Cerebellar nuclear complex (tissue), 1 donor: ENCODE data around the gene TSHZ1.
"Not testable (repeated sequence)": the region's sequence is repeated elsewhere in the genome, so short reads cannot be mapped to it uniquely, and the experiment has no call there.

ENCODE experiments used
- DNase-seq, 2 experiments: peaks; one replicate each; lab custom pipeline; 2025; lab: John Stamatoyannopoulos, UW

Gene TSHZ1

GRCh38 chr18:75179819-75180600 is 30.6 kb upstream of the TSHZ1 start:
- no peak for DNase-seq

GRCh38 chr18:75183524-75183923 is 27.1 kb upstream of the TSHZ1 start:
- DNase-seq = no peak

- DNase-seq = no peak
Observed at GRCh38 chr18:75183973-75184493, 26.6 kb upstream of the TSHZ1 start.

- no peak for DNase-seq
Observed at GRCh38 chr18:75185460-75185859, 25.1 kb upstream of the TSHZ1 start.

- not testable (repeated sequence) for DNase-seq
Observed at GRCh38 chr18:75187702-75188101, 22.9 kb upstream of the TSHZ1 start.

- DNase-seq = no peak
Observed at GRCh38 chr18:75189696-75190095, 20.9 kb upstream of the TSHZ1 start.

- DNase-seq = no peak
Observed at GRCh38 chr18:75192899-75193298, 17.7 kb upstream of the TSHZ1 start.

- no peak for DNase-seq
Observed at GRCh38 chr18:75198036-75198435, 12.6 kb upstream of the TSHZ1 start.

- no peak for DNase-seq
Observed at GRCh38 chr18:75199327-75199726, 11.3 kb upstream of the TSHZ1 start.

GRCh38 chr18:75200071-75200470 is 10.5 kb upstream of the TSHZ1 start:
- no peak for DNase-seq

- DNase-seq = no peak
Observed at GRCh38 chr18:75200605-75201280, 9.9 kb upstream of the TSHZ1 start.

- DNase-seq = no peak
Observed at GRCh38 chr18:75201282-75202270, 9.0 kb upstream of the TSHZ1 start.

- no peak for DNase-seq
Observed at GRCh38 chr18:75202696-75203365, 7.8 kb upstream of the TSHZ1 start.

GRCh38 chr18:75203416-75204268 is 7.0 kb upstream of the TSHZ1 start:
- no peak for DNase-seq

- DNase-seq = no peak
Observed at GRCh38 chr18:75204269-75204731, 6.3 kb upstream of the TSHZ1 start.

GRCh38 chr18:75204732-75205513 is 5.7 kb upstream of the TSHZ1 start:
- DNase-seq = no peak

GRCh38 chr18:75205514-75206132 is 5.0 kb upstream of the TSHZ1 start:
- DNase-seq = no peak

- no peak for DNase-seq
Observed at GRCh38 chr18:75206452-75207309, 3.9 kb upstream of the TSHZ1 start.
